Measurements from ENCODE around the gene FXYD7.
A peak's percentile ranks its signal among the peaks of the same experiment; 100 is the strongest.

Gene FXYD7

DNA sequence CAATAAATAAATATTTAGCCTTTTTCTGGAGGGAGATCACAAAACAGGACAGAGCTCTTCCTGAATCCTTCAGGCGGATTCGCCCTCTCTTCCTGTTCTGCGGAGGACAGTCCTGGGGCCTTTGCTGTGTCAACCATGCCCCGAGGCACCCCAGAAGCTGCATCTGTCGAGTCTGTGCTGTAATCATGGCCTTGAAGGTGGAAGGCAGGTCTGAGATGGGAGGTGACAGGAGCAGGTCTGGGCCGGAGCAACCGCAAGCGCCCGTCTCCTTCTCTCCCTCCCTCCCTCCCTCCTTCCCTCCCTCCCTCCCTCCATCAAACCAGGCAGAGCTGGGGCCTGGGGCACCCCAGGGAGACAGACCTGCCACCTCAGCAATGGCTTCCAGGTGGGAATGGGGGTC lies 32.1 kb upstream of the FXYD7 start:
- no peak for DNase-seq (ENCODE audit: low spot score)
- in situ Hi-C loops (cut with MboI; ENCODE audit: low pct_unique_long_range_greater_than_20kb, low sequenced_read_pairs, unreplicated experiment): no loop called here
- TF ChIP-seq, protein P1, sequence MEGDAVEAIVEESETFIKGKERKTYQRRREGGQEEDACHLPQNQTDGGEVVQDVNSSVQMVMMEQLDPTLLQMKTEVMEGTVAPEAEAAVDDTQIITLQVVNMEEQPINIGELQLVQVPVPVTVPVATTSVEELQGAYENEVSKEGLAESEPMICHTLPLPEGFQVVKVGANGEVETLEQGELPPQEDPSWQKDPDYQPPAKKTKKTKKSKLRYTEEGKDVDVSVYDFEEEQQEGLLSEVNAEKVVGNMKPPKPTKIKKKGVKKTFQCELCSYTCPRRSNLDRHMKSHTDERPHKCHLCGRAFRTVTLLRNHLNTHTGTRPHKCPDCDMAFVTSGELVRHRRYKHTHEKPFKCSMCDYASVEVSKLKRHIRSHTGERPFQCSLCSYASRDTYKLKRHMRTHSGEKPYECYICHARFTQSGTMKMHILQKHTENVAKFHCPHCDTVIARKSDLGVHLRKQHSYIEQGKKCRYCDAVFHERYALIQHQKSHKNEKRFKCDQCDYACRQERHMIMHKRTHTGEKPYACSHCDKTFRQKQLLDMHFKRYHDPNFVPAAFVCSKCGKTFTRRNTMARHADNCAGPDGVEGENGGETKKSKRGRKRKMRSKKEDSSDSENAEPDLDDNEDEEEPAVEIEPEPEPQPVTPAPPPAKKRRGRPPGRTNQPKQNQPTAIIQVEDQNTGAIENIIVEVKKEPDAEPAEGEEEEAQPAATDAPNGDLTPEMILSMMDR (IDR thresholded peaks at IDR 0.05; ENCODE audit: extremely low read depth, insufficient read depth, missing control alignments): no peak

DNA sequence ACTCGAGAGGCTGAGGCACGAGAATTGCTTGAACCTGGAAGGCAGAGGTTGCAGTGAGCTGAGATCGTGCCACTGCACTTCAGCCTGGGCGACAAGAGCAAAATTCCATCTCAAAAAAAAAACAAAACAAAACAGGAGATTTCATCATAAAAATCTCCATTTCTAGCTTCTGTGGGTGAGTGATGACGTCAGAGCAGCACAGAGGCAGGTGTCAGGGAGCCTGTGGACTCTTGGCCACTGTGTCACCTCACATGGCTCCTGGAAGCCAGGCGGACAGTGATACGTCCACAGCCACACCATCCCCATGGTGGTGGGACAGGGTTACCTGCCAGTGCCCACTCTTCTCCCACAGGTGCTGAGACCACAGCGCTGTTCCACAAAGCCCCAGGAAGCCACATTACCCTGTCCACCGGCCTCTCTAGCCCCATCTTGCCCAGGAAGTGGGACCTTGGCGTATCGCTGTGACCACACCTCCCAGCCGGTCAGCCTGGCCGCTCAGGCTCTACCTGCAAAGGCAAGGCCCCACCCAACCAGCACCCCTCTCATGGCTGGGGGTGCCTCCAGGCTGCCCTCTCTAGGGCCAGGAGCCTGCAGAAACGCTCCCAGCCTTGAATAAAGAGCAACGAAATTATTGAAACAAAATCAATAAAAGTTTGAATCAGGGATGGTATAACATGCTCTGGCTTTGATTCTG lies 29.9 kb upstream of the FXYD7 start:
- no peak for DNase-seq (ENCODE audit: low spot score)
- in situ Hi-C loops (cut with MboI; ENCODE audit: low pct_unique_long_range_greater_than_20kb, low sequenced_read_pairs, unreplicated experiment): no loop called here
- TF ChIP-seq, protein P1 (IDR thresholded peaks at IDR 0.05; ENCODE audit: extremely low read depth, insufficient read depth, missing control alignments): no peak

DNA sequence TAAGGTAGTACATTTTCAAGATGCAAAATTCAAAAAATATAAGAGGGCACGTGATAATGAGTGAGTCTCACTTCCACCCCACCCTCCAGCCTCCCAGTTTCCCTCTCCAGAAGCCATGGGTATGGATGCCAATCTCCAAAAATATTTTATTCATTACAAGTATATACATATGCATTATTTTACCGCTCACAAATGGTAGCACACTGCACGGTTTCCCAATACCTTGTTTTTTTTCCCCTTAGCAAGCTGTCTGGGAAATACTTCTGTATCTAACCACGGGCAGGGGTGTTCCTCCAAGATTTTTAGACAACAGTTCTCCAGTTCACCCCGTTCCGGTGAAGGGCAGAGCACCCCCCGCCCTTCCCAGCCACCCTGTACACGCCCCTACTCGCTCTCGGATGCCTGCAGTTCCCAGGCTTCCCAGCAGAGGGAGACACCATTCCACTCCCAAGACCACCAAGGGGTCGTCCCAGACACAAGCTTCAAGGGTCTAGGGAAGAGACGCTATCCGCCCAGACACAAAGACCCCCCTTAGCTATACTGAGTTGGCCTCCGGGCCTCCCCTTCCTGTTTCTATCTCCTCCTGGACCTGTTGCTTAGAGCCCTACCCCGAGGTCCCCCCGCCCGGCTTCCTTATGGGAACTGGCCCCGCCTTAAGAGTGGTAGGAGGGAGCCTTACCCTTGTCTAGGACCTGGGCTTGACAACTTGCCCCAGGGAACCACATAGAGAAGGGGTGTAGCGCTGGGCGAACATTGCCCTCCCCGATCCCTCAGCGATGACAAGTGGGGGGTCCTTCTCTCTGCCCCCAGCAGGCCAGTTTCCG lies 28.5 kb upstream of the FXYD7 start:
- peak; percentile 89 for DNase-seq (ENCODE audit: low spot score)
- TF ChIP-seq, protein P1 (IDR thresholded peaks at IDR 0.05; ENCODE audit: extremely low read depth, insufficient read depth, missing control alignments): peak; percentile 96
- in situ Hi-C loops (cut with MboI; ENCODE audit: low pct_unique_long_range_greater_than_20kb, low sequenced_read_pairs, unreplicated experiment): no loop called here

DNA sequence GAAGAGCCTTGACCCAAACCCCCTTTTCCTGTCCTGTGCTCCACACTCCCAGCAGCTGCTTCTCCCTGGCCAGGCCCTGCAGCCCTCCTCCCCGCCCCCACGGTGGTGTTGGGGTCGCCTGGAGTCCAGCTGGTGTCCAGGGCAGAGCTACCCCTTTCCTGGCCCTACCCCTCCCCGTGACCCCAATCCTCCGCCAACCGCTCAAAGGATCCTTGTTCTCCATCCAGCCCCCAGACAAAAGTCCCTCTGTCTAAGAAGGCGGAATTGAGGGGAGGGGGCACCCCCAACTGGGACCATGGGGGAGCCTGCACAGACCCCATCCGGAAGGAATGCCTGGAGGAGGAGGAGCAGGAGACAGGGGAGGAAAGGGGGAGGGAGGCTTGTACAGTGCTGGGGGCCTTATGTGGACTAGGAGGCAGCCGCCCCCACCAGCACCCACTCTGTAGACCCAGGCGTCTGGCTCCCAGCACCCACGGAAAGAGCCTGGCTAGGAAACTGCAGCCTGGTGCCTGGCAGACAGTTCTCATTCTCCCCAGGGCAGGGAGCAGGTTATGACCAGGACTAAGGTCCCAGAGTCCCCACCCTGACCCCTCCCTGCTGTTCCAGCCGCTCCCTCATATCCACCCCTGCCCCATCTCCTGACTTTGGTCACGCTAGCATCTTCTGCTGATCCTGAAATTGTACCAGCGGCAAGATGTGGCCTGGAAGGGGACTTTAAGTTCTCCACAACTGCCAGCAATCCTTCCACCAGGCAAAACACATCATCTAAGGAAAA lies 27.7 kb upstream of the FXYD7 start, which contains the start of gene FXYD3:
Gene FXYD3 (plus strand): TSS at position 647 of the 775 bp plus-strand sequence. CDS start 3,554 bp downstream, outside the sequence.
- DNase-seq (ENCODE audit: low spot score): no peak
- TF ChIP-seq, protein P1 (IDR thresholded peaks at IDR 0.05; ENCODE audit: extremely low read depth, insufficient read depth, missing control alignments): no peak
- in situ Hi-C loops (cut with MboI; ENCODE audit: low pct_unique_long_range_greater_than_20kb, low sequenced_read_pairs, unreplicated experiment): no loop called here

DNA sequence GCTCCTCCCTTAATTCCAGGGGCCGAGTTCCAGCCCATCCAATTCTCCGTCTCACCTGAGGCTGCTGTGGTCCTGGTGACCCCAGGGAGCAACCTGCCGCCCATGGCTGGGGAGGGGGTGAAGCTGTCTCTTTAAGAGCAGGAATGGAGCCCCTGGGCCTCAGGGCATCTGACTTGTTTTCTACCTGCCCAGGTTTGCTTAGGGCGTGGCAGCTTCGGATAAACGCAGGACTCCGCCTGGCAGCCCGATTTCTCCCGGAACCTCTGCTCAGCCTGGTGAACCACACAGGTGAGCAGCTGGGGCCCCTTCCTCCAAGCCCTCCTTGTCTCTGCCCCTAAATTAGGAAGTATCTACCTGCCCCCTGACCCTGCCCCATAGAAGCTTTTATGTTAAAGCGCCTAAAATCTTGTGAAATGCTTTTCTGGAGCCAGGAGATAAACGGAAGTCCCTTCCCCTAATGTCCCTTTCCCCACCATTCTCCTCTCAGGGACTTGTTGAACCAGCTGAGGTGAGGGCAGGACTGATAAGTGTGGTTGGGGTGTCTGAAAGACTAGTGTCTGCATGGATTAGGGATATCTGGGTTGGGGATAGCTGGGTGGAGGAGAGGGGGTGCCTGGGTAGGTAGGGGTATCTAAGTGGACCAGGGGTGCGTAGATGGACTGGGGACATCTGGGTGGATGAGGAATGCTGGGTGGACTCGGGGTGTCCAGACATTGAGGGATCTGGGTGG lies 26.8 kb upstream of the FXYD7 start:
- DNase-seq (ENCODE audit: low spot score): no peak
- TF ChIP-seq, protein P1 (IDR thresholded peaks at IDR 0.05; ENCODE audit: extremely low read depth, insufficient read depth, missing control alignments): no peak

DNA sequence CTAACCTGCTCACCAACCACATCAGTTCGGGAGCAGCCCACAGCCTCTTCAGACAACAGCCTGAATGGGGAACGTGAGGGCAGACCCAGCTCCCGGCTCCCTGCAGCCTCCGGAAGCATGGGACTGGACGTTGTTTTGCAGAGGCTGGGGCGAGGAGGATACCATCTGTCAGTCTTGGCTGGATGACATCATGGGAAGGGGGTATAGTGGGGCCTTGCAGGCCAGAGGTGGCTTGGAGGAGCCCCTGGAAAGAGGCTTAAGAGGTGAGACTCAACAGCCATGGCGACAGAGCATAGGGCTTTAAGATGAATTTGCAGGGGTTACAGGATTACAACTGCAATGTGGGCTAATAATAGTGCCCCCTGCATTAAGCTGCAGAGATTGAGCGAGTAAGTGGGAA lies 25.9 kb upstream of the FXYD7 start:
- no peak for DNase-seq (ENCODE audit: low spot score)
- TF ChIP-seq, protein P1 (IDR thresholded peaks at IDR 0.05; ENCODE audit: extremely low read depth, insufficient read depth, missing control alignments): no peak
- in situ Hi-C loops (cut with MboI; ENCODE audit: low pct_unique_long_range_greater_than_20kb, low sequenced_read_pairs, unreplicated experiment): no loop called here

More for the DNA sequence above, 26.8 kb upstream of the FXYD7 start:
- in situ Hi-C loops (cut with MboI; ENCODE audit: low pct_unique_long_range_greater_than_20kb, low sequenced_read_pairs, unreplicated experiment): no loop called here

Data from GM13977 (cell line).